ENCODE data around the gene KHNYN.
"Not testable (repeated sequence)": the region's sequence is repeated elsewhere in the genome, so short reads cannot be mapped to it uniquely, and the experiment has no call there.

KHNYN gene

GRCh38 chr14:24459331-24459730 is 29.6 kb downstream of the KHNYN start:
- Histone ChIP-seq H3K27me3 (ENCODE audit: control insufficient read depth, insufficient read depth, low read length) (no peaks in the 10 kb centered on the region), H3K27ac (ENCODE audit: low read length) (no peak overlapping the region), H3K9me3 (ENCODE audit: control insufficient read depth, insufficient read depth, low read length) (no peaks in the 10 kb centered on the region), H3K4me3 (ENCODE audit: low read length) (no peak overlapping the region), H3K36me3 (ENCODE audit: control insufficient read depth, insufficient read depth, low read length) (no peaks in the 10 kb centered on the region), H3K4me1 (ENCODE audit: control insufficient read depth, insufficient read depth, low read length) (no peaks in the 10 kb centered on the region)
- WGBS (ENCODE audit: insufficient coverage, insufficient read length), result no CpG with 5 or more reads among the region's 3 CpGs
- DNase-seq (ENCODE audit: low read depth, low spot score), result no peak

- no peaks in the 10 kb centered on the region for H3K9me3 ChIP-seq (ENCODE audit: control insufficient read depth, insufficient read depth, low read length)
- H3K36me3 ChIP-seq (ENCODE audit: control insufficient read depth, insufficient read depth, low read length), result no peaks in the 10 kb centered on the region
- H3K27ac ChIP-seq (ENCODE audit: low read length), result no peak overlapping the region
- no peaks in the 10 kb centered on the region for H3K27me3 ChIP-seq (ENCODE audit: control insufficient read depth, insufficient read depth, low read length)
- DNase-seq (ENCODE audit: low read depth, low spot score), result no peak
- no peaks in the 10 kb centered on the region for H3K4me1 ChIP-seq (ENCODE audit: control insufficient read depth, insufficient read depth, low read length)
- no peak overlapping the region for H3K4me3 ChIP-seq (ENCODE audit: low read length)
These were observed 31.6 kb downstream of the KHNYN start for GRCh38 chr14:24461336-24461735.

DNA sequence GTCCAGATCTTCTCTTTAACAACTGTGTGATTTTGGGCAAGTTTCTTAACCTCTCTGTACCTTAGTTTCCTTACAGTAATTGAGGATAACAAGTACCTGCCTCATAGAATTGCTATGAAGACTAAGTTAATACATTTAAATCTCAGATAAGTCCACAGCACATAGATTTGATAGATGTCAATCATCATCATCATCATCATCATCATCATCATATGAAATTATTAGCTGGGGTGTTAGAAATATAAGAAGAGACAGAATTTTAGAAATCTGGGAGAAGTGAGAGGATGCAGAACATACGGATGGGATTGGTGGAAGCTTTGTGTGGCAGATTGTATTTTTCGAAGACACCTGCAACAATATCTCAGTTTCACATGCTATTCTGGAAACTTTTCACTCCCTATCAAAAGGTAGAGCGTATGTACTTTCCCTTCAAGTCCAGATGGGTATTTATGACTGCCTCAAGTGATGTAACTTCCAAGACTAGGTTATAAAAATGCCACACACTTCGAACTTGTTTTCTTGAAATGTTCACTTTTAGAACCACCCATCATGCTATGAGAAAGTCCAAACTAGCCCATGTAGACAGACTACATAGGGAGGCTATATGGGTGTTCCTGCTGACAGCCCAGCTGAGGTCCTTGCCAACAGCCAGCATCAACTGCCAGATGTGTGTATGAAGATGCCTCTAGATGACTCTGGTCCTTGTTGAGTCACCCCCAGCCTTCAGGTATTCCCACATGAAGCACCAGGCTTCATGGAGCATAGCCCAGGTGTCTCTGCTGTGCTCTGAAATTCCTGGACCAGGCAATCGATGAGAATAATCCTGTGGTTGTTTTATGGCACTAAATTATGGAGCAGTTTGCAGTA is 33.5 kb downstream of the KHNYN start:
- Histone ChIP-seq H3K27ac (ENCODE audit: low read length) (no peak overlapping the region), H3K36me3 (ENCODE audit: control insufficient read depth, insufficient read depth, low read length) (no peaks in the 10 kb centered on the region), H3K4me3 (ENCODE audit: low read length) (no peak overlapping the region), H3K4me1 (ENCODE audit: control insufficient read depth, insufficient read depth, low read length) (no peaks in the 10 kb centered on the region), H3K9me3 (ENCODE audit: control insufficient read depth, insufficient read depth, low read length) (no peaks in the 10 kb centered on the region), H3K27me3 (ENCODE audit: control insufficient read depth, insufficient read depth, low read length) (no peaks in the 10 kb centered on the region)
- DNase-seq (ENCODE audit: low read depth, low spot score), result no peak
- WGBS (ENCODE audit: insufficient coverage, insufficient read length), result no CpG with 5 or more reads among the region's 5 CpGs

- no peak for DNase-seq (ENCODE audit: low read depth, low spot score)
- no peak overlapping the region for H3K27ac ChIP-seq (ENCODE audit: low read length)
- H3K9me3 ChIP-seq (ENCODE audit: control insufficient read depth, insufficient read depth, low read length), result no peaks in the 10 kb centered on the region
- no peaks in the 10 kb centered on the region for H3K27me3 ChIP-seq (ENCODE audit: control insufficient read depth, insufficient read depth, low read length)
- H3K36me3 ChIP-seq (ENCODE audit: control insufficient read depth, insufficient read depth, low read length), result no peaks in the 10 kb centered on the region
- WGBS (ENCODE audit: insufficient coverage, insufficient read length), result no CpG with 5 or more reads among the region's 4 CpGs
- H3K4me3 ChIP-seq (ENCODE audit: low read length), result no peak overlapping the region
- no peaks in the 10 kb centered on the region for H3K4me1 ChIP-seq (ENCODE audit: control insufficient read depth, insufficient read depth, low read length)
These were observed 34.4 kb downstream of the KHNYN start for GRCh38 chr14:24463884-24464785.

GRCh38 chr14:24465368-24465767 is 35.6 kb downstream of the KHNYN start:
- no peaks in the 10 kb centered on the region for H3K27me3 ChIP-seq (ENCODE audit: control insufficient read depth, insufficient read depth, low read length)
- H3K4me3 ChIP-seq (ENCODE audit: low read length), result no peak overlapping the region
- H3K9me3 ChIP-seq (ENCODE audit: control insufficient read depth, insufficient read depth, low read length), result no peaks in the 10 kb centered on the region
- no peak overlapping the region for H3K27ac ChIP-seq (ENCODE audit: low read length)
- no peaks in the 10 kb centered on the region for H3K4me1 ChIP-seq (ENCODE audit: control insufficient read depth, insufficient read depth, low read length)
- DNase-seq (ENCODE audit: low read depth, low spot score), result no peak
- WGBS (ENCODE audit: insufficient coverage, insufficient read length), result no CpG with 5 or more reads among the region's 3 CpGs
- H3K36me3 ChIP-seq (ENCODE audit: control insufficient read depth, insufficient read depth, low read length), result no peaks in the 10 kb centered on the region

DNA sequence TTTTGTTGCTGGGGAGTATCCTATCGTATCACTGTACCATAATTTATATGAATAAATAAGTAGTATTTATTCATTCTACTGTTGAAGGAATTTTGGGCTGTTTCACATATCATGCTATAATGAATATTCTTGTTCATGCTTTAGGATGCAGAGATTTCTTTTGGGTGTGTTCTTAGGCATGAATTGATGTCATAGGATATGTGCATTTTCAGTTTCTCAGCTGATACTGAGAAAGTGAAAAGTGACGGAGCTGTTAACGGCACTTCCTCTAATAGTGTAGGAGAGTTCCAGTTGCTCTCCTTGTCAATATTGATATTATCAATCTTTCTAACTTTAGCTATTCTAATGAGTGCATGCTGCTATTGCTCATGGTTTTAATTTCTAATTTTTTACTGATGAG is 36.1 kb downstream of the KHNYN start:
- Histone ChIP-seq H3K9me3 (ENCODE audit: control insufficient read depth, insufficient read depth, low read length) (no peaks in the 10 kb centered on the region), H3K27ac (ENCODE audit: low read length) (no peak overlapping the region), H3K36me3 (ENCODE audit: control insufficient read depth, insufficient read depth, low read length) (no peaks in the 10 kb centered on the region), H3K4me1 (ENCODE audit: control insufficient read depth, insufficient read depth, low read length) (no peaks in the 10 kb centered on the region), H3K4me3 (ENCODE audit: low read length) (no peak overlapping the region), H3K27me3 (ENCODE audit: control insufficient read depth, insufficient read depth, low read length) (no peaks in the 10 kb centered on the region)
- no CpG with 5 or more reads among the region's 3 CpGs for WGBS (ENCODE audit: insufficient coverage, insufficient read length)
- no peak for DNase-seq (ENCODE audit: low read depth, low spot score)

DNA sequence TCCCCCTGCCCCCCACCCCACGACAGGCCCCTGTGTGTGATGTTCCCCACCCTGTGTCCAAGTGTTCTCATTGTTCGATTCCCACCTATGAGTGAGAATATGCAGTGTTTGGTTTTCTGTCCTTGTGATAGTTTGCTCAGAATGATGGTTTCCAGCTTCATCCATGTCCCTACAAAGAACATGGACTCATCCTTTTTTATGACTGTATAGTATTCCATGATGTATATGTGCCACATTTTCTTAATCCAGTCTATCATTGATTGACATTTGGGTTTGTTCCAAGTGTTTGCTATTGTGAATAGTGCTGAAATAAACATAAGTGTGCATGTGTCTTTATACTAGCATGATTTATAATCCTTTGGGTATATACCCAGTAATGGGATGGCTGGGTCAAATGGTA is 40.7 kb downstream of the KHNYN start:
- not testable (repeated sequence) for H3K4me3 ChIP-seq (ENCODE audit: low read length); H3K36me3 ChIP-seq (ENCODE audit: control insufficient read depth, insufficient read depth, low read length); H3K9me3 ChIP-seq (ENCODE audit: control insufficient read depth, insufficient read depth, low read length); H3K27me3 ChIP-seq (ENCODE audit: control insufficient read depth, insufficient read depth, low read length); DNase-seq (ENCODE audit: low read depth, low spot score); H3K27ac ChIP-seq (ENCODE audit: low read length); H3K4me1 ChIP-seq (ENCODE audit: control insufficient read depth, insufficient read depth, low read length)
- no CpG with 5 or more reads among the region's 2 CpGs for WGBS (ENCODE audit: insufficient coverage, insufficient read length)

GRCh38 chr14:24473211-24473610 is 43.5 kb downstream of the KHNYN start:
- no CpG with 5 or more reads among the region's 12 CpGs for WGBS (ENCODE audit: insufficient coverage, insufficient read length)
- no peaks in the 10 kb centered on the region for H3K9me3 ChIP-seq (ENCODE audit: control insufficient read depth, insufficient read depth, low read length)
- DNase-seq (ENCODE audit: low read depth, low spot score), result no peak
- no peak overlapping the region for H3K4me3 ChIP-seq (ENCODE audit: low read length)
- no peaks in the 10 kb centered on the region for H3K36me3 ChIP-seq (ENCODE audit: control insufficient read depth, insufficient read depth, low read length)
- no peaks in the 10 kb centered on the region for H3K4me1 ChIP-seq (ENCODE audit: control insufficient read depth, insufficient read depth, low read length)
- no peaks in the 10 kb centered on the region for H3K27me3 ChIP-seq (ENCODE audit: control insufficient read depth, insufficient read depth, low read length)
- no peak overlapping the region for H3K27ac ChIP-seq (ENCODE audit: low read length)

- H3K4me1 ChIP-seq (ENCODE audit: control insufficient read depth, insufficient read depth, low read length), result no peaks in the 10 kb centered on the region
- no peak for DNase-seq (ENCODE audit: low read depth, low spot score)
- H3K27me3 ChIP-seq (ENCODE audit: control insufficient read depth, insufficient read depth, low read length), result no peaks in the 10 kb centered on the region
- H3K27ac ChIP-seq (ENCODE audit: low read length), result no peak overlapping the region
- no CpG with 5 or more reads among the region's 4 CpGs for WGBS (ENCODE audit: insufficient coverage, insufficient read length)
- H3K9me3 ChIP-seq (ENCODE audit: control insufficient read depth, insufficient read depth, low read length), result no peaks in the 10 kb centered on the region
- H3K4me3 ChIP-seq (ENCODE audit: low read length), result no peak overlapping the region
- H3K36me3 ChIP-seq (ENCODE audit: control insufficient read depth, insufficient read depth, low read length), result no peaks in the 10 kb centered on the region
These were observed 45.5 kb downstream of the KHNYN start for GRCh38 chr14:24475261-24475660.

- DNase-seq (ENCODE audit: low read depth, low spot score); H3K36me3 ChIP-seq (ENCODE audit: control insufficient read depth, insufficient read depth, low read length); H3K27me3 ChIP-seq (ENCODE audit: control insufficient read depth, insufficient read depth, low read length); H3K4me3 ChIP-seq (ENCODE audit: low read length); H3K9me3 ChIP-seq (ENCODE audit: control insufficient read depth, insufficient read depth, low read length); H3K27ac ChIP-seq (ENCODE audit: low read length); H3K4me1 ChIP-seq (ENCODE audit: control insufficient read depth, insufficient read depth, low read length): not testable (repeated sequence)
- no CpG with 5 or more reads among the region's 1 CpG for WGBS (ENCODE audit: insufficient coverage, insufficient read length)
These were observed 50.2 kb downstream of the KHNYN start for GRCh38 chr14:24479999-24480398.

Data from iPS DF 6.9 (cell line).